GM21529 (cell line): Measurements from ENCODE around the gene MCAM.

Experiments
- ATAC-seq: cut with Tn5 transposase; IDR thresholded peaks from one replicate; pipeline ENCODE4 v1.9.1; 2021; ENCODE audit not compliant: unreplicated experiment

The MCAM gene

DNA sequence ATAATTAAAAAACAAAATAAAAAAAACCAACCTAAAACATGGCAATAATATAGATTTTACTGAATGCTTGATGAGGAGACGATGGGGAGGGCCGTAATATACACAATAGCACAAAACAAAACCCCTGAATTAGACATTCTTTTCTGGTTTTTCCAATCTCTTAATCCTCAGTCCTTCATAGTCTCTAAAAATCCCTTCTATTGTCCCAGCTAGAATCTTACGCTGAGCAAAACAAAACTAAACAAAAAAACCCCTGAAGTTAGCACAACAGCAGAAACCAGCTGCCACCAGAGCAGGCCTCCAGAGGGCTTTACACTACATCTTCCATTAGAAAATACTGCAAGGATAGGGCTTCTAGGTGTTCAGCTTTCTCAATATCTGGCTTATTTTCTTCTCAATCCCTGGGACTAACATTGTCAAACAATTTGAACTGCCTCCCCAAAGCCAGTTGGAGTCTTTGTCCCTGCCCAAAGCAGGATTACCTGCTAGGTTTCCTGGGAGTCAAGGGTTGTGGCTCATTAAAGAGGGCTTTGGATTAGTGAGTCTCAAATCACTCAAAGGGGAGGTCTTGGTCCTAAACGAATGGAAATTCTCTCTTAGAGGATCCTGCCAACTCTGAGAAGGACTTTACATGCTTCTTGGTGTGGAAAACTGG is 15.3 kb upstream of the MCAM start:
- ATAC-seq, result no peak

DNA sequence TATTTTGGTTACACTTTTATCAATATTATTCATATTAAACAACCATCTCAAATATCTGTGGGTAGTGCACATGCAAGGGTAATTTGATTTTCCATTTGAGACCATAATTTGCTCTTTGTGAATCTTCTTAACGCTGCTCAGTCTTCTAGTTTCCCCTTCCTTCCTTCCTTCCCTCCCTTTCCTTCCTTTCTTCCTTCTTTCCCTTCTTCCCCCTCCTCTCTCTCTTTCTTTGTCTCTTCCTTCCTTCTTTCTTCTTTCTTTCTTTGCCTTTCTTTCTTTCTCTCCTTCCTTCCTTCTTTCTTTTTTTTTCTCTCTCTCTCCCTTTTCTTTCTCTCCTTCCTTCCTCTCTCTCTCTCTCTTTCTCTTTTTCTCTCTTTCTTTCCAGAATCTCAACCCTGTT is 13.3 kb upstream of the MCAM start:
- ATAC-seq, result no peak

DNA sequence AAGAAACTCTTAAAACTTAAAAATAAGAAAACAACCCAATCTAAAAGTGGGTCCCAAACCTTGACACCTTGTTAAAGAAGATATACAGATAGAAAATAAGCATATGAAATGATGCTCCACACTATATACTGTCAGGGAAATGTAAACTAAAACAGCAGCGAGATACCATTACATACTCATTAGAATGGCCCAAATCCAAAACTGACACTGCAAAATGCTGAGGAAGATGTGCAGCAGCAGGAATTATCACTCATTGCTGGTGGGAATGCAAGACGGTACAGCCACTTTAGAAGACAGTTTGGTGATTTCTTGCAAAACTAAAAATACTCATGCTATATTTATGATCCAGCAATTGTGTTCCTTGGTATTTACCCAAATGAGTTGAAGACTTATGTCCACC is 12.4 kb upstream of the MCAM start:
- no peak for ATAC-seq

DNA sequence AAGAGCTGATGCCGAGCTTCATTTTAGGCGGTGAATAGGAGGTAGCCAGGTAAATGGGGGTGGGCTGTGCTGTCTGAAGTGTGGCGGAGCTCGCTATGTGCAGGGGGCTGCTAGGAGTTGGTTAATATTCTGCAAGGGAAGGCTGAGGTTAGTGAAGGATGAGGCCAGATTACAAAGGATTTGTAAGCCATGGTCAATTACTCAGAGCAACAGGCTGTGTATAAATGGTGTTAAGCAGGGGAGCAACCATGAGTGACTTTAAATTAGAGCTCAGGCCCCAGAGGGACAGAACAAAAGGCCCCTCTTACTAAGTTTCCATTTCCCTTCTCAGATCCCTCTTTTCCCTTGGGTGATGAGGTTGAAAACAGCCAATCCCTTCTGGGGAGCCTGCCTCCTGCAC is 7.3 kb upstream of the MCAM start:
- no peak for ATAC-seq

DNA sequence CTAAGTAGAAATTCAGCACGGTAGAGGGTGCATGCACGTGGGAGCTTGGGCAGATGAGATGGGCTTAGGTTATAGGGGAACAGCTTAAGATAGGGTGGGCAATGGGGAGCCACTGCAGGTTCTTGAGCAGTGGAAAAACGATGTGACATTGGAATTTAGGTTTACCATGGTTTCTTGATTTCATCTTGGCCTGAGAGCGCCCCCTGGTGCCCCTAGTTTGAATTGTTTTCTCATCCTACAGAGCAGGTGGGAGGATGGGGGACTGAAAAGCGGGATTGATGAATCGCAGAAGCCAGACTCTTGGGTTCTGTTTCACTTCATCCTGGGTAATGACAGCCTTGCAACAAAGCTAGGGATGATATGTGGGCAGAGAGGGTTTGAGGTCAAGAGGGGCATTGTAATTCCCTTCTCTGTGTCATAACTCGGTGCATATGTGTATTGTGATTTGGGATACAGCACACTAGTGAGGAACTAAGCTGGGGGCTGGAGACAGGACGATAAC is 6.7 kb upstream of the MCAM start:
- no peak for ATAC-seq

DNA sequence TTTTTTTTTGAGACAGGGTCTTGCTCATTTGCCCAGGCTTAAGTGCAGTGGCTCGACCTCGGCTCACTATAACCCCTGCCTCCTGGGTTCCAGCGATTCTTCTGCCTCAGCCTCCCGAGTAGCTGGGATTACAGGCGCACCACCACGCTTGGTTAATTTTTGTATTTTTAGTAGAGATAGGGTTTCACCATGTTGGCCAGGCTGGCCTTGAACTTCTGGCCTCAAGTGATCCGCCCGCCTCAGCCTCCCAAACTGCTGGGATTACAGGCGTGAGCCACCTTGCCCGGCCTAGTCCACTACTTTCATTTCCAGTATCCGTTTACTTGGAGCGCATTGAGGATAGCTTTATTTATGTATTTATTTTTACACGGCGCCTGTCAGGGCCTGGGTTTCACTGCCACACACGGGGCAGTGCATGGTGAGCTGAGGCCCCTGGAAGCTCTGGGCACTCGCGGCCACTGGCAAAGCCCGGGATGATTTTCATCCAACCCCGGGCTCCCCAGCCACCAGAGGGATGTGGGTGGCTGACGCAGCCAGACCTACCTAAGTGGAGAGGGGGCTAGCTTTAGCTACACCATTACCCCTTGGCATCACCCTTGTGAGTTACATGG is 6.1 kb upstream of the MCAM start:
- no peak for ATAC-seq

DNA sequence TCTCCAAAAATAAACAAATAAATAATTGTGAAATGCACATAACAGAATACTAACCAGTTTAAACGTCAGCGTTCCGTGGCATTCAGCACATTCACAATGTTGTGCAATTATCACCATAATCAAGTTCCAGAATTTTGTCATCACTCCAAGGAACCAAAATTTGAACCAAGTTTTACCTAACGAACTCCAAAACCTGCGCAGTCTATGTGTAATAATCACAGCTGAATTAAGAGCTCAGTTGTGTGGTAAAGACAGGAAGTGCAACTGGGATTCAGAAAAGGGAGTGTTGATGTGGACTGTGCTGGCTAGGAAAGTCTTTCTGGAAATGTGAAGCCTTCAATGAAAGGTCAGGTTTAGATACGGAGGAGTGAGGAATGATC is 5.4 kb upstream of the MCAM start:
- ATAC-seq, result no peak

DNA sequence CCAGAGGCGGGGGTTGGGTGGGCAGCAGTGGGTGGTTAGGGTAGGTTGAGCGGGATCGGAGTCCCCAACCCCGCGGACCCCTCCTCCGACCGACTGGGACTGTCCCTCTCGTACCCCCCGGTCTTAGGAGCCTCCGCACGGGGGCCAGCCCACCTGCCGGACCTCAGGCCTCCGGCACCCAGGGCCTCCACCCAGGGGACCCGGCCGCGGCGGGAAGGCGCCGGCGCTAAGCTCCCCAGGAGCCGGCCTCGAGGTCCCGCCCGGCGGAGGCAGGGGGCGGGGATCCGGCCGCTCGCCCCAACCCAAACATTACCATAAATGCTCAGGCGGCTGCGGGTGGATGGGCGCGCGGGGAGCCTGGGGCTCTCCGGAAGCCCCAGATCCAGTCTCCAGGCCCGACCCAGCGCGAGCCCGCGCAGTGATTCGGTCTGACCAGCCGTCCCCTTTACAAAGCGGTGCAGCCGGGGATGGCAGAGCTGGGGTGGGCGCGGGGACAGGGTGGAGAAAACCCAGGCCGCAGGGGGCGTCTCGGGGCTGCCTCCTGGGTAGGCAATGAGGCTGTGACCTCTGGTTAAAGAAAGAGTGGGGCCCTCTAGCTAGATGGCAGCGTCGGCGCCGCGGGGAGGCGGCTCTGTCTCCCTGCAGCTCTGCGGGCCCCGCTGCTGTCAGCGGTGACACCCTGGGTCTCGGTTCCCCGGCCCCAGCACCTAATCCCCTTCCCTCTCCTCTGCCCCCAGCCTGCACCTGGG is 4.0 kb upstream of the MCAM start:
- peak; percentile 58 for ATAC-seq

DNA sequence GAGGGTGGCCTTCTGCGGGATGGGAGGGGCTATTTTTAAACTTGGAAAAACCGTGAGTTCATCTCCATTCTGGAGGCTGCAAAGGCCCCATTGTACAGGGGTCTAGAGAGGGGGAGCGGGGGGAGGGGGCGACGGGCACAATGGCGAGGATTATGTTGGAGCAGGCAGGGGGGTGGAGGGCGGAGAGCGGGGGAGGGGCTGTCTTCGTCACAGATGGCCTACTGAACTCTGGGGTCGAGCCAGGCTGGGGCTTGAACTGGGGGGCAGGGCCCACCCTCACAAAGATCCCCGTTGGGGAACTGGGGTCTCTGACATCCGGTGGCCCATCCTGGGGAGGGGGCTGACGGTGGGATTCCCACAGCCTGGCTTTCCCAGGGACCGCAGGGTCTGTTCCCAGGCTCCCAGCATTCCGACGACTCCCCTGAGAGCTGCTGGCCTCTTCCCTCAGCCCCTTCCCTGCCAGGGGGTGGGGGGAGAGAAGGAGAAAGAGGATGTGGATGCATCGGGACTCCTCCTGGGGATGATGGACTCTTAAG is 3.4 kb upstream of the MCAM start:
- ATAC-seq, result no peak

DNA sequence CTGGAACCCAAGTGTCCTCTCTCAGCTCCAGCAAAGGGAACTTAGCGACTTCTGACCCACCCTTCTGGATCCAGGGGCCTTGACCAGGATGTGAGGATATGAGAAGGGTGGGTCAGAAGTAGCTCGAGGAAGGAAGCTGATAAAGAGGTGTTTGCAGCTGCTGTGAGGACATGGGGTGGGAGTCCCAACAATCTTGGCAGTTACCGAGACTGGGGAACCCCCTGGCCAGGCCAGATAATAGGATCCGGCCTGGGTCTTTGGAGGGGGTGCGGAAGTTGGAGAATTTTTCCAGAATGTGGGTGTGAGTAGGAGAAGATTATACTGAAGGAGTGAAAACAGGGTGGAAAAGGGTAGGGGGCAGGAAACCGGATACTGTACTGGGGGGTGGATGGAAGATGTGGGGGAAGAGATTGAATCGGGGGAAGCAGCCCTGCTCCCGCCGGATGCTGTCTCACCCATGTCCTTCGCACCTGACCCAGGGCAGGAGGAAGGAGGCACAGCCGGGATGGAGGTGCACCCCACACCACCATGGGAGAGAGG is 2.8 kb upstream of the MCAM start:
- no peak for ATAC-seq

DNA sequence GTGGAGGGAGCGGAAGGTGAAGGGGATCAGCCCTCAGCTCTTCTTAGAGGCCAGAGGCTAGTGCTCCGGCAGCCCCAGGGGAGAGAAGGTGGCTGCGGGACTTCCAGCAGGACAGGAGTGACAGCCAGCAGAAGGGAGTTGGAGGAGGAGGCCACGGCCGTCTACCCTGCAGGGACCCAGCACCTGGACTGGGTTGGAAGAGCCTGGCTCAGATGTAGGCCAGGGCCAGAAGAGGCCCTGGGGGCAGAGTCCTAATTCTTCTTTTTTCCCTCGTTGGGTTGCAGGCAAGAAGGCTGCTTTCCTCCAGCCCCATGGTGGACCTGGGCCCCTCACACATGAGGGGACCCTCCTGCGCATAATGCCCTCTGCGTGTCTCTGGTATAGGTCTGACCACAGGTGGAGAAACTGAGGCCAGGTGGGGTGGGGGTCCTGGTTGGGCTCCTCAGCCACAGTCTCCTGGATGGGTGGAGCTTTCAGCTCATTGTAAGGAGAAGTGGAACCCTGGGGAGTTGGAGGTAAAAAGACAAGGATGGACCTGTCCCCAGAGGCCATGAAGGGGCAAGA is 2.3 kb upstream of the MCAM start:
- ATAC-seq, result no peak

DNA sequence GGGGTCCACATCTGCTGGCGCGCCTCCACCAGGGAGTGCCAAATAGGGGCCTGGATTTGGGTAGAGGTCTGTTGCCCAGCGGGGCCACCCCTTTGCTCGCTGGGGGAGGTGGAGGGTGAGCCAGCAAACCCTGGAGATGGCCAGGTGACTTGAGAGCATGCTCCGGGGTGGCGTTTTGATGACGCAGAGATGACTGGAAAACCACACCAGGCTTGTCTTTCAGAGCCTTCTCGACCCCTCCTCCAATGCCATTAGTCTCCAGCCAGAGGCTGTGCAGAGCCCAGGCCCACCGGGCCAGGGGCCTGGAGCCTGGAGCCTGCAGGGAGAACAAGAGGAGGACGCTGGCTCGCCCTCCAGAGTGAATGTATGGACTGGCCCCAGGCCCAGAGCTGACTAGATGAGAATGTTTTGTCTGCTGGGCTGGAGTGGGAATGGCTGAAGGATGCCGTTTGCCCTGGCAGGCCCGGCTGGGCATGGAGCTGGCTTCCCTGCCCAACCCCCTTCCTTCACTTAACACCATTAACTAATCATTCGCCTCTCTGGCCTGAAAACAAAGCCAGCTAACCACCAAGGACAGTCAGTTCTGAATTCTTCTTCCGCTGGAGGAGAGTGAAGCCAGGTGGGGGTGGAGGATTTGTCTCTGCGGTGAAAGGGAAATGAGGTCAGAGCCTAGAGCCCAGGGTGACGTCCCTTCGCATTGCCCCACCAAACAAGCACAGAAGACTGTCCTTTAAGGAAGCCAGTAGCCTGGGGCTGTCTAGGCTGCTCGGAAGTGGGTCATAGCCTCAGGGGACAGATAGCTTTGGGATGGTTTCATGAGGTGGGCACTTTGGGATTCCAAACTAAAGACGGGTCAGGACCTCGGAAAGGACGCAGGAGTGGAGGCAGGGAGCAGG is 1.6 kb upstream of the MCAM start:
- ATAC-seq, result peak; percentile 25

DNA sequence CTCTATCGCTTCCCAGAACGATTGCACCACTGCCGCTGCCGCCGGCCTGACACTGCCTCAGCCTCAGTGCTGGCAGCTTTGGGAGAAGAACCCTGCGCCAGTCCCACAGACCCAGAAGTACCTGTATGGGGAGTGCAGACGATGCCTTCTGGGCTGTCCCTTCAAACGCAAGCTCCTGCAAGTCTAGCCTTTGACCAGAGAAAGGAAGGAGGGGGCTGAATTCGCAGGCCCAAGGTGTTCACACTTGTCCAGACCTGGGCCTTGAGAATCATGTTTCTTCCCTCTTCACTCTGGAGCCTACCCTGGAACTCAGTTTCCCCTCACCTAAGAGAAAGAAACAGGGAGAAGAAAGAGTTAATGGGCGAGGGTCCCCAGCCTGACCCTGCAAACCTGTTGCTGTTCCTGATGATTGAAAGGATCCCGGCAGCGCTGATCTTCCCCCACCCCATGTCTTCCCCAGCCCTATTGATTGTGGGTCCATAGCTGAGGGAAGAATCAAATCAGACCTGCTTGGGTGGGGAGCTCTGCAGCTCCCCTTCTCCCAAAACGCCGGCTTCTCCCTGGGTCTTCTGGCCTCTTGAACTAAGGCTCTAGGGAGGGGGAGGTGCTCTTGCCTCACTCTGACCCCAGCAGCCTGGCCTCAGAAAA is 786 bp upstream of the MCAM start:
- ATAC-seq, result no peak

DNA sequence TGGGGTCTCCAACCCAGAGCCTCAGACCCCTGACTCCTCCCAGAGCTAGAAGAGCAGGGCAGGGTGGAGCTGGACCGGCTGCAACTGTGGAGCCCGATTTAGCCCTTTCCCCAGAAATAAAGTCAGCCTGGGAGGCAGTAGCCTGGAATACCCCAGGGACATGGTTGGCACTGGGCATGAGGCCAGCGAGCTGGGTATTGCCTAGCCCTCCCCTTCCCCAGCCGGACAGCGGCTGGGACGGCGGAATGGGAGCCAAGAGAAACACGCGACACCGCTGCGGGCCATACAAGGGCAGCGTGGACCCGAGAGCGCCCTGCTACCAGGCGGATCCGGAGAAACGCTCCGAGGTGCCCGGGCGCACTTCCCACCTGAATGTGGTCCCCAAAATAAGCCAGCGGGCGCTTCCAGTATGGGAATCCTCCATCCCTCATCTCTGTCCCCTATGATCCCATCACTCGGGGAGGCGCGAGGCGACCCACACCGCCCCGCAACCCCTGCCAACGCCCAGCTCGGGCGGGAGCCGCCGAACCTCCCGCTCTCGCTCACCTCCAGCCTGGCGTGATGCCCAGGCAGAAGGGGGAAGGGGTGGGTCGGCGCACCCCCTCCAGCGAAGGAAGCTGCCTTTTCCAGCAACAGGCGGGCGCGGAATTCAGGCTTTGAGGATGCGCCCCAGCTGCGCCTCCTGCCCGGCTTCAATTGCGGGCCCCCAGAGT is 758 bp downstream of the MCAM start:
- no peak for ATAC-seq

DNA sequence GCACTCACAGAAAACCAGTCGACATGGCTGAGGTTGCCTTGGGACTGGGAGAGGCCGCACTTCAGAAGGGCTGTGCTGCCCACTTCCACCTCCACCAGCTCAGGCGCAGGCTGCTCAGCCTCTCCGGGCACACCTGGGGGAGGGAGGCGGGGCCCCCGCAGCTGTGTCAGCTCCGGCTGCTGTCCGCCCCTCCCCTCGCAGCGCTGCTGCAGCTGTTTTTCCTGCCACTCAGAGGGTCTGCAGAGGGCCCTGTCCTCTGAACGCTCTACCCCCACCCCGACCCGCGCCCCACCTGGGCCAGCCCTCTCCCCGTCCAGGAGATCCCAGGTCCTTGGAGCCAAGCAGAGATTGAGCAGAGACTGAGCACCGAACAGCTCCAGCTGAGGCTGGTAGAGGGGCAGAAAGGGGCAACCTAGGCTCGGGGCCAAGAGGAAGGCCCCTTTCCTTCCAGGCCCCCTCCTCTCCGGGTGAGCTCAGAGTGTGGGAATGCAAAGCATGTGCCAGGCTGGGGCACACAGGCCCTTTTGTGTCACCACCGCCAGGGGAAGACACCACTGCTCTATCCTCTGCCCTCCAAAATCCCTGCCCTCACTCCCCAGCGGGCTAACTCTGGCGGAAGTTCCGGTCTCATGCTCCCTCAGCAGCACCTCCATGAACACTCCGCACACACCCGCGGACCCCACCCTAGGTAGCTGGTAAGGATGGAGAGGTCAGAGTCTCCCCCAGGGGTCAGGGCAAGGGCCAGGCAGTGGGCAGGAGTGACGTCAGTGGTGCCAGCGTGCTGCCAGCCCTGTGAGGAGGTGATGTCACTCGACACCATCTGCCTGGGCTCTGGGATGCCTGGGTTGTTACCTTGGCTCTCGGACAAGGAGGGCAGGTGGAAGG is 1.6 kb downstream of the MCAM start:
- no peak for ATAC-seq

DNA sequence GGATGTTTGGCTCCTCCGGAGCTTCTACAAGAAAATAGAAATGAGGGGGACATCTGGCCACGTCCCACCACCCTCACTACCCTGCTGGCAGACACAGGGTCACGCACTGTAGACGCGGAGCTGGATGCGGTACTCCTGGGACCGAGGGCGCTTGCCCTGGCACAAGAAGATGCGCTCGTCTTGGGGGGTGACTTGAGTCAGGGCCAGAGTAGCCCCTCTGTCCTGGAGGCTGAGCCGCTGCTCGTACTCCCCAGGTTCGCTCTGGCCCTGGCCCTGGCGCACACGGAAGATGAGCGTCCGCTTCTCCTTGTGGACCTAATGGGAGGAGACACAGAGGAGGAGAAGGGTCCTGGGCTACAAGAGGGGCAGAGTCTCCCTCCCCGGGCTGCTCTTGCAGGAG is 2.2 kb downstream of the MCAM start:
- no peak for ATAC-seq

DNA sequence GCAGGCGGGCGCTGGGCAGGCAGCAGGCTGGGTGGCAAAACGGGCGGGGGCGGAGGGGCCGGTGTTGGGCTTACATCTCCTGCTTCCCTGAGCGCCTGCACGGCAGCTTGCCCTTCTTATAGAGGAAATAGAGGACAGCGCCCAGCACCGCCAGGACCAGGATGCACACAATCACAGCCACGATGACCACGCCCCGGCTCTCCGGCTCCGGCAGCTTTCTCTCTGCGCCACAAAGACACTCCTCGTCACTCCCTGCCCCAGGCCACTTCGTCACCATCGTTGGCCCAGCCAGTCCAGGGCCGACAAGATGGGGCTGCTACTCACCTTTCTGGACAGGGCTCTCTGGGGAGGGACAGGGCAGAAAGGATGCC is 6.3 kb downstream of the MCAM start:
- no peak for ATAC-seq

DNA sequence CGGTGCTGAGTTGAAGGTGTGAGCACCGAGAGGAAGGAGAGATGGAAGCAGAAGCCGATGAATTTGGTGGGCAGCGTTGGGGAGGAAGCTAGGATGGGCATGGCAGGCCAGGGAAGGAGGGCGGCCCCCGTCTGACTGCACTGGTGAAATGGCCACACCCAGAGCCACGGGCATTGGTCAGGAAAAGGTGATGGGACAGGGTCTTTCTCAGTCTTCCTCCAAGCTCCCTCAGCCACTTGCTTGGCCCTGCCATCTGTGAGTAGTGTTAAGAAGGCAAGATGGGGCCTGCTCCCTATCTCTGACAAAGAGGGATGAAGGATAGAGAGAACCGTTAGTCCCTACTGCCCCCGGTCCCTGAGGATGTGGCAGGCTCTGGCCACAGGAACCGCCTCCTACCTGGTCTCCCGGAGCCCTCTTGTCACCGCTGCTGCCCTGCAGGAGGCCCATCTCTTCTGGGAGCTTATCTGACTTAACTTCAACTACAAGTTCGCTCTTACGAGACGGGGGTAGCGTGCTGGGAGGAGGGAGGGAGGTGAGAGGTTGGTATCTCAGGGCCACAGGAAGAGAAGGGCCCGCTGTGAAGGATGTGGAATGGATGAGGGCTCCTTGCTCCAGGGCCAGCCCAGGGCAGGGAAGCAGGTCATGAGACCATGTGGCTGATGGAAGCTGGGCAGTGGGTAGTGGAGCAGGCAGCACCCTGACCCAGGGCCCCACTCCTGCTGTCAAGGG is 6.8 kb downstream of the MCAM start:
- no peak for ATAC-seq
